Activated CD4-positive, alpha-beta T cell treated with anti-CD3 and anti-CD28 coated beads for 1 hour (primary cell): Measurements from ENCODE around the gene MICAL1.

Experiments used
- DNase-seq: peaks from one replicate; pipeline ENCODE4 v3.0.0-alpha.2; 2020

Gene MICAL1

DNA sequence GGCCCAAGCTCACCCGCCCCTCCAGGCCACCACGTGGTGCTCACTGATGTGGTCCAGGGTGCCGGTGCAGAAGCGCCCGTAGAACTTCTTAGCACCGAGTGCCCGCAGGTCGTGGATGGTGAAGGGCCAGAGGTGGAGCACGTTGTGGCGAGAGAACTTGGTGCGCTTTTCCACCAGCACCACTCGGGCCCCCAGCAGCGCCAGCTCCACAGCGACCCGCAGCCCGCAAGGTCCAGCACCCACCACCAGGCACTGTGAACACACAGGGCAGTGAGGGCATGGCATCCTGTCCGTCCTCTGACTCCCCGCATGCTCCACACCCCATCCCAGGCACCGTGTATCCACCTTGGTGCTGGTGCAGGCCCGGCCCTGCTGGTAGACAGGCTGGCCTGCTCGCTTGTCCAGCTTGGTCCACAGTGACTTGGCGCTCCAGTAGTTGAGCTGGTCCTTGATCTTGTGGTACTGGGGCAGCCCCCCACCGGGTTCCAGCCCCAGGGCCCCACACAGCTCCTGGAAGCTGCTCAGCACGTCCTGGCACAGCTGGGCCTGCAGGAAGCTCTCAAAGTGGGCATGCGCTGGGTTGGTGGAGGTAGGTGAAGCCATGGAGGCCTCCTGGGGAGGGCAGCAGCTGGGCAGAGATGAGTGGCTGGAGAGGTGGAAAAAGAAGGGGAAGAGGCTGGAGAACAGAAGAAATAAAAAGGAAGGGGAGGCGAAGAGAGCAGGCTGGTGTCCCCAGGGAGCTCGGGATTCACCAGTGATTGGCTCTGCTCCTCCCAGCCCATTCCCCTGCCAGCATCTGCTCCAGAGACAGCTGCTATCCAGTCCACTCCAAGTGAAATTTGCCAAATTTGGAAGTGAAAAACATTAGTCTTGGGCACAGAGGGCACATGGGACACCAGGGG is 1.7 kb downstream of the MICAL1 start:
- DNase-seq = peak; percentile 7

DNA sequence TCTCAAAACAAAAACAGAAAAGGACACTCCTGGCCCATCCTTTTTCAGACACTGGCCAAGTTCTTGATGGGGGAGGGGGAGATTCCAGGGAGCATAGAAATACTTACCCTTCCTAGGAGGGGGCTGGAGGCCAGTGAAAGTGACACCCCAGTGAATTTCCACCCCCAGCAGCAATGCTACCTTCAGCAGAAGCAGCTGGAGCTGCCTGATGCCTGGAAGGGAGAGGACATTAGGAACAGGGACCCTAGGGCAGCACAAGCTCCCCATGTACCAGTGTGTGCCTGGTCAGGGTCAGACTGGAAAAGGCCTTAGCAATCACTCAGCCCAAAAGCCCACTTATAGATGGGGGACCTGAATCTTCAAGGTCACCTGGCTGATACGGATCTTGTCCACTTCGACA is 2.4 kb downstream of the MICAL1 start:
- peak; percentile 7 for DNase-seq

DNA sequence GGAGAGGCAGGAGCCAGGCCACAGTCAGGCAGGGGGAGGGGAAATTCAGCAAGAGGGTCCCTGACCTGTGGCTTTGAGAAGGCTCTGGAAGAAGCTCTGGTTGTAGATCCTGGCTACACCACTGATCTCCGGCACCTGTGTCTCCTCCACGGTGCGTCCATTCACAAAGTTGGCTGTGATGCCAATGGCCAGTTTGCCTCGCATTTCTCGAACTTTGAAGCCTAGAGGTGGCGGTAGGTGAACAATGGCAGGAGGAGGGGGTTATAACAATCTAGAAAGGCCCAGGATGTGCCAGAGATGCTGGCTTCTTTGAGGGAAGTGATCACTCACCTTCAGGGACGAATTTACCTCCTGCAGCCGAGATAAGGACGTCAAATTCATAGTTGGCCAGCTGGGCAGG is 3.4 kb downstream of the MICAL1 start:
- DNase-seq = no peak

DNA sequence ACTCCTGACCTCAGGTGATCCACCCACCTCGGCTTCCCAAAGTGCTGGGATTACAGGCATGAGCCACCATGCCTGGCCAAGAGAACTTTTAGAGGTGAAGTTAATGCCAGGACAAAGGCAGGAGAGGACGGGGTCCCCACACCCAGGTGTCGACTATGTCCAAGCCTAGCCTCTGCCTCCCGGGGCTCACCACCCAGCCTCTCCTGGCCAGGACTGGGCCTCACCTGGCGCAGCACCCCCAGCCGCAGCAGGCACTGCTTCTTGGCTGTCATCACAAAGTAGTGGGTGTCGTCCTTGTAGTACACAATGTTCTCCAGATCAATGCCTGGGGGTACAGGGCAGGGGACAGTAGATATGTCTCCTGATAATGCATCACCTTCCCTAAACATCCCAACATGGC is 4.2 kb downstream of the MICAL1 start:
- DNase-seq = no peak

DNA sequence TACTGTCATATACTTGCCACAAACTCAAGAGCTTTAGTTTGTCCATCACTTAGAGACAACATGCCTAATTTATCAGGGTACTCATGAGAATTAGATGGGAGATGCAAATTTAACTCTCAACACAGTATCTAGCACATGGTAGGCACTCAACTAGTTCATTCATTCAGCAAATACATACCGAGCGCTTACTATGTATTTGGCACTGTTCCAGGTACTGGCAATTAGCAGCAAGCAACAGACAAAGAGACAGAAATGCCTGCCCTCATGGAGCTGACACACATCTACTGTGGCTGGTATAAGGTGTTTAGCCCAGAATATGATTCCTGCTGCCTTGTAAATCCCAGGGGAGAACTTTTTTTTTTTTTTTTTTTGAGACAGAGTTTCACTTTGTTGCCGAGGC is 4.8 kb downstream of the MICAL1 start:
- no peak for DNase-seq

DNA sequence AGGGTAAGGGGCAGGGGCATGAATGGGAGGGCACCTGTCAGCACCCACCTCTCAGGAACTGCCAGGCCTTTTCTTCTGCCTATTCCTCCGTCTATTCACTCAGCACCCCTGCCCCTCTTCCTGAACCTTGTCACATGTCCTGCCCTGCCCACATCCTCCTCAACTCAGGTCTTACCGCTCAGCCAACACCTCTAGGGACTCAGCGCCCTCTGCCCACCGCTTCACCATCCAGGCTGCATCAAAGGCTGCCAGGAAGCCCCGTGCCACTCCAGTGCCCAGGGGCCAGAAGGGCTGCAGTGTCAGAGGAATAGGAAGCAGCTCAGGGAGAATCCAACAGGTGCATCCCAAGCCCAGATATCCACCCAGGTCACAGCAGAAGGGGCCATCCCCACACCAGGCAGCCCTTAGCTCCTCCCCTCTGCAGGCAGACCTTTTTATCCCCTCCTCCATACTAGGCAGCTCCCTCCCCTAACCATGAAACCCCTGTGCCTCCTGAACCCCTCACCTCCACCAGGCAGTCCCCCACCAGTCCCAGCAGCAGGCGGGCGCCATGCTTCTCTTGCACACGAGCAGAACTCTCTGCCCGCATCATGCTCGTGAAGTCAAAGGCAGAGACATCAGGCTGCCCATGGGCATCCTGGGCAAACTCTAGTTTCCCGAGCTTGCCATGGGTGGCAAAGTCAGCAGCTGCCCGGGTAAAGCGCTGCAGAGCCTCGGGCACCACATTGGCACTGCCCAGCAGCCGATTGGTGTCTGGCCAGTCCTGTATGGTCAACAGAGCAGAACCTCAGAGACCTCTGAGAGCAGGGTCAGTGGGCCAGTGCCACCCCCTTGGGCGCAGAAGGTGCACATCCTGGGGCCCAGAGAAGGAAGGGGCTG is 5.5 kb downstream of the MICAL1 start:
- peak; percentile 11 for DNase-seq

DNA sequence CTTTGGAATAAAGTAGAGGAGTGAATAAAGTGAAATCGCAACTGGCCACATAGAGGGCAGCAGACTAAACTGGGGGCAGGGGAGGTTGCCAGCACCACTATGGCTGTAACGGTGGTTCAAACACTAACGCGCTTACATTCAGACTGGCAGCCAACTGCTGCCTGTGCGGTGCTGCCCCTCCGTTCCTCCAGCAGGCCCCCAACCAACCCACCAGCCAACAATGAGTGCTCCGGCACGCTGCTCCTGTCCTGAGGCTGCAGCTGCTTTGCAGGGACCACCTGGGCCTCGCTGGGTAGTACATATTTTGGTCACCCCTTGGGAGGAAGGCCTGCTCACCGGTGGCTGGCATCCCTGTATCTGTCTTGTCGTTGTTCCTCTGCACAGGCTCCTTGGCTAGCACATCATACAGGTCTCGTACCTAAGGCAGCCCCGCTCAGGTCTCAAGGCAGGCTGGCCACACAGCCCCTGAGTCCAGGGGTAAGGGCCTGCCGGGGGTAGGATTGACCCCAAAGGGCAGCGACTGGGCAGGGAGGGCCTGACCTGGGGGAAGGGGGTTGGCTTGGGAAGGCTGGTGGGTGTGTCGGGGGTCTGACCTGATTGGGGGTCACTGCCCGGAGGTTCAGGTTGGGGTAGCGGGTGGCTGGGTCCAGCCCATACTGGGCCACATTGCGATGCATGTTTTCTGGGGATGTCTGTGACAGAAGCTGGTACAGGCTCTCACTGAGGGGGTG is 6.3 kb downstream of the MICAL1 start:
- DNase-seq = peak; percentile 7

DNA sequence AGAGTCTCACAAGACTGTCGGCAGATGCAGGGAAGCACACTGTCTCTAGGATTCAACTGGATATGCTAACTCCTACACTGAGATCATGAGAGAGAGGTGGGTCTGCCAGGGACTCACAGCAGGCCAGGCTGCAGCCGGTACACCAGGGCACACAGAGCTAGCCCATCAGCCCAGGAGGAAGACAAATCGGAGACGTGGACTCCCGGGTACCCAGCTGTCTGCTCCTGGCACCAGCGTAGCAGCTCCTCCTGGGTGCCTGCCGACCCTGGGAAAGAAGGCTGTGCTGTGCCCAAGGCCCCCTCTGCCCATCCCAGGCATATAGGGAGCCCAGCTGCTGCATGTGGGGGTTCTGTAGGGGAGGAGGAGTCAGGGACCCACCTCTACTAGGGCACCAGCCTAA is 7.0 kb downstream of the MICAL1 start:
- no peak for DNase-seq

DNA sequence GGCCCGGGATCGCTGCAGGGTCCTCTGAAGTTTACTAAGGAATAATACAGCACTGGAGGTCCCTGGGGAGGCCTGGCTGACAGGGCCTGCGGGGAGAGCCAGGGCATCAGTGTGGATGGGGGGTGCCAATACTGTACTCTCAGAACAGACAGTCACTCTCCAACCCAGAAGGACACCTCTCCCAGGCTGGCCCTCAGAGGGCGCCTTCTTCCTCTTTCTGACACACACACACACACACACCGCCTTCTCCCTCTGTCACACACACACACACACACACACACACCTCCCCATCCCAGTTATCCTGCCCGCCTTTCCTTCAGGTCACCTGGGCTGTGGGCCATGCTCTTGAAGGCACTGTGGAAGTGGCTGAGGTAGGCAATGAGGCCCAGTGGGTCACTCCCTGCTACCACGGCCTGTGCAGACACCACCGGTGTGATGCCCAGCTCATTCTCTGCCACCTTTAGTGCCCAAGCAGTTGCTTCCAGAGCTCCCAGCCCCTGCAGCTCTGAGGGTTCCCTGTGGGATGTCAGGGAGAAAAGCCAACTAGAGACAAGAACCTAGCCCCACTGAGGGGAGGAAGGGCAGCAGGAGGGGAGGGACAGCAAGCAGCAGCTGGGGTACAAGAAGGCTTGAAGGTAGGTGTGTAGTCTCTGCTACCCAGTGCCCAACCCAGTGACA is 7.6 kb downstream of the MICAL1 start:
- DNase-seq = no peak

DNA sequence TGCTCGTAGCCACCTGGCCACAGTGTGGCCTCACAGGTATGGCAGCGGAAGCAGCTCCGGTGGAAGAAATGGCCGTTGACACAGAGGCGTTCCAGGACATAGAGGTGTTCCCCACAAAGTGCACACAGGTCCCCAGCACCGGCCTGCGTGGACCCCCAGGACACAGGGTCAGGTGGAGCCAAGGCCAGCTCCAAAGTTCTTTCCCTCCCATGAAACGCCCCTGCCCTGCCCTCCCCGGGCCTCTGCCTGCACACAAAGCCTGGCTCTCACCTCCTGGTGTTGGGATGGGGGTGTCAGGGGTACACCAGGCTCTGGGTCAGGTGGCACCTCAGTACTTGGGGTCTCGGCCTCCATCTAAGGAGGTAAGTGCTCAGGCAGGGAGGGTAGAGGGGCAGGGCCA is 8.5 kb downstream of the MICAL1 start:
- no peak for DNase-seq

DNA sequence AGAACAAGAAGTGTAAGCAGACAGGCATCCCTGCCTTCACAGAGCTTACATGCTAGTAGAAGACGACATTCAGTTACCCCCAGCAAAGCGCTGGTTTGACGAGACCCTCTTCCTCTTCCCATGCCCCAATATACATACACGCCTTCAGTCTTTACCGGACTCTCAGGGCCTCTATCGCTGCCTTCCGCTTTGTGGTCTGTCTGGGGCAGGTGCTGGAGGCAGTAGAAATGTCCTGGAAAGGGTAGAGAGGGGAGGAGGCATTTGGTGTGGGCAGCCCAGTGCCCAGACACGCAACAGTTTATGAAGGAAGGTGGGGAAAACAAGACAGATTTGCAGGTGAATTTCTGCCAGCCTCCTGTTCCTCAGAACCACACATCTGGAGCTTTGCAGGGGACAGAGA is 9.0 kb downstream of the MICAL1 start:
- no peak for DNase-seq

DNA sequence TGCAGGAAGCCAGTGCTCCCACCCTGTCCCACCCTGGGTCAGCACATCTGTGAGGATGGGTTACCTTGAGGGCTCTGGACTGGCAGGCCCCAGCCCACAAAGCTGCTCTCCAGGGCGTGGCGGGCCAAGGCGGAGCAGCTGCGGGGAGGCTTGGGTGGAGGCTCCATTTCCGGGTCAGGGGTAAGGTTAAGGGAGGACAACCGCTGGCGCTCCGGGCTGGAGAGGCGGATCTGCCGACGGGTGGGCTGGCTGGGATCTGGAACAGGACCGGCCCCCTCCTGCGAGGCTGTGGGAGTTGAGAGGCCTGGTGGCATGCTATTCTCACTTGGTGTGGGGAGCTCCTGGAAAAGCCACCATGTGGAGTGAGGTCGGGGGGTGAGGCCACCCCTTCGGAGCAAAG is 9.5 kb downstream of the MICAL1 start:
- DNase-seq = no peak

DNA sequence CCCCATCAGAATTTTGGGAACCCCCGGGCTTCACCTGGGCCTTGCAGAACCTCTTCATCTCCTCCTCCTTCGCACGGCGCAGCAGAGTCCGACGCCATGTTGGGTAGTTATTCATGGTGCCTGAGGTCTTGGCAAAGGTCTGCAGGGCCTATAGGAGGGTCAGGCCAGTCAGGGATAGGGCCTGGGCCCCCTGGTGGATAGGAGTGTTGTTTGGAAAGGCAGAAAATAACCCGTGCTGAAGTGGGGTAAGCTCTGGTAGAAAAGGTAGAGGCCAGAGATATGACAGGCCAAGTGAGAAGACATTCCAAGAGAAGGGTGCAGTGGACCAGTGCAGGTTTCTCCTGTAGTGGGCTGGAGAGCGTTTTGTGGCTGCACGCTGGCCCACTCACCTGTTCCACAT is 10.2 kb downstream of the MICAL1 start:
- DNase-seq = no peak

DNA sequence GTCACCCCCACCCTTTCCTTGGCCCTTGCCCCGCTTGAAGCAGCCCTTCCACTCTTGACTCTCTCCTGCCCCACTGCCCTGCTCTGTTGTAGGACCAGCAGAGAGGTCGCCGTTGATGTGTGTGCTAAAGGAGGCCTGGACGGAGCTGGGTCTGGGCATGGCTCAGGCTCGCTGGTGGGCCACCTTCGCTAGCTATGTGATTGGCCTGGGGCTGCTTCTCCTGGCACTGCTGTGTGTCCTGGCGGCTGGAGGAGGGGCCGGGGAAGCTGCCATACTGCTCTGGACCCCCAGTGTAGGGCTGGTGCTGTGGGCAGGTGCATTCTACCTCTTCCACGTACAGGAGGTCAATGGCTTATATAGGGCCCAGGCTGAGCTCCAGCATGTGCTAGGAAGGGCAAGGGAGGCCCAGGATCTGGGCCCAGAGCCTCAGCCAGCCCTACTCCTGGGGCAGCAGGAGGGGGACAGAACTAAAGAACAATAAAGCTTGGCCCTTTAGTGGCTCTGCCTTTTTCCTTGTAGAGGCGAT is 12.1 kb downstream of the MICAL1 start:
- DNase-seq = no peak

DNA sequence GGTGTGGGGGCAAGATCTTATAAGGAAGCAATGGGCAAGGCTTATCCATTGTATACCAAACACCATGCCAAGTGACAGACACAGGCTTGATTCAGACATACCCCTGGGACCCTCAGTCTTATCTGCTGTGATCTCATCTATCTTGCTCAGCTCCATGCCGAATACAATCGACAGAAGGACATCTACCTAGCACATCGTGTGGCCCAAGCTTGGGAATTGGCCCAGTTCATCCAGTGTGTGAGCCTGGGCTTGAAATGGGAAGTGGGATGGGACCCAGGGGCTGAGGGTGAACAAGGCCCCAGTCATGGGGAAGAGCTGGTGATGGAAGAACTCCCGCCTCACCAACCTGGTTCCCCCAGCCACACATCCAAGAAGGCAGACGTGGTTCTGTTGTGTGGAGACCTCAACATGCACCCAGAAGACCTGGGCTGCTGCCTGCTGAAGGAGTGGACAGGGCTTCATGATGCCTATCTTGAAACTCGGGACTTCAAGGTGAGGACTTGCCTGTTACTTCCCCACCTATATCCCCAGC is 13.1 kb downstream of the MICAL1 start:
- no peak for DNase-seq

DNA sequence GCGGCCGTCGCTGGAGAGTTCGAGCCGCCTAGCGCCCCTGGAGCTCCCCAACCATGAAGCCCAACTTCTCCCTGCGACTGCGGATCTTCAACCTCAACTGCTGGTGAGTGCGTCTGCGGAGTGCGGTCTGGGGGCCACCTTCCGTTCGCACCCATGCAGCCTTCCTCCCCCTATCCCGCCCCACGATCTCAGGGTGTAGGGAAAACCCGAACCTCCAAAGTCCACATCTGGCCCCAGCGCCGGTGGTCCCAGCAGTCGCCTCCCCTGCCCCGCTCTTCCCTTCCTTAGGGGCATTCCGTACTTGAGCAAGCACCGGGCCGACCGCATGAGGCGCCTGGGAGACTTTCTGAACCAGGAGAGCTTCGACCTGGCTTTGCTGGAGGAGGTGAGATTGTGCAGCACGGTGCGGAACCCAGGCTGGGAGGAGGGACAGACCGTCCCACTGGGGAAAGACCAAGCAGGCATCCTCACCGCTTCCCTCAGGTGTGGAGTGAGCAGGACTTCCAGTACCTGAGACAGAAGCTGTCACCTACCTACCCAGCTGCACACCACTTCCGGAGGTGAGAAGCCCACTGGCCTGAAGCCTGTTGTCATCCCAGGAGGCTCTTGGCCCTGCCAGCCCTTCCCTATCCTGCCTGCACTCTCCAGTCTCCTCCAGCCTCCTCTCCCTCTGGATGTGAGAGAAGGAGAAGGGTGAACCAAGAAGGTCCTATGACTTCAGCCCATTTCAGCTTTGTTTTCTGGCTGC is 14.3 kb downstream of the MICAL1 start:
- no peak for DNase-seq

DNA sequence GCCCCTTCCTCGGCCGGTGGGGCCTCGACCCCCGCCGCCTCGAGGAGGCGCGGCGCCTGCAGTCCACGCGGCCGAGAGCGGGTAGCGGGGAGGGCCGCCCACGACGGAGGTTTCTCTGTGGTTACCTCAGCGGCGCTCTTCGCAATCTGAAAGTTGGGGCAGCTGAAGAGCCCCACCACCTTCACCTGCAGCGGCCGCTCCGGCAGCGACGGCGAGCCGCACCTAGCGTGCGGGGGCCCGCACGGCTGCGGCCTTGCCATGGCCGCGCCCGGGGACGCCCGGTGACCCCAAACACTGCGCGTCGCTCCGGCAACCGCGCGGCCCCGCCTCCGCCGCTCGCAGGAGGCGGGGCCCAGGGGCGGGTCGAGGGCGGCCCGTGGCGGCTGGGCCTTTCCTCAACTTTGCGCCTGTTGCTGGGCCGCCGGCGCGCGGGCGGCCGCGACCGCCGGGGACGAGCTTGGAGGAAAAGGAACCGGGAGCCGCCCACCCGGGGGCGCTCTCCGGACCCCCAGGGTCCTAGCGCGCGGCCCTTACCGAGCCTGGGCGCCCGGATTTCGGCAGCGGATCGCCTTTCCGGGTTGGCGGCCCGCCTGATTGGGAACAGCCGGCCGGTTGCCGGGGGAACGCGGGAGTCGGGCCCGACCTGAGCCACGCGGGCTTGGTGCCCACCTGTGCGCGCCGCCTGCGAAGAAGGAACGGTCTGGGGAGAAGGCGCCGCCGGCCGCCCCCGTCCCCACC is 15.1 kb downstream of the MICAL1 start, which contains the start of the genes PPIL6 and SMPD2:
TSS of gene PPIL6 (minus strand) at position 298 of the 738 bp plus-strand sequence. CDS start at position 260, 38 bp downstream.
TSS of gene SMPD2 (plus strand) at position 394 of the 738 bp plus-strand sequence. CDS start 398 bp downstream, outside the sequence.
- peak; percentile 61 for DNase-seq

DNA sequence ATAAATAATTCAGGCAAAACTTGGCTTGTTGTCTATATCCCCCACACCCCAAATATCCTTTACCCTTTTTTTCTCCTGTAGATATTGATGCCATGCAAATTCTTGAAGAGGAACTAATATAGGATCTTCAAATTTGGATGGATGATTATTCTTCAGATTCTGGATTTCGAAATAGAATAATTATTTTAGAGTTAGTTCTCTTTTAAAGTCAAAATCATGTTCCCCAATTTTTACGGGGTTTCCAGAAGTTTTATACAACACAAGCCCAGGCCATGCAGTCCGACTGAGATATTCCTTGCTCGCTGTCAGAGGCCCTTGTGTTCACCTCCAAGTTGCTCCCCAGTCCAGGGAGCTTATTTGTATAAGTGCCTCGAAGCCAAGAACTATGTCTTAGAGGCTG is 19.5 kb downstream of the MICAL1 start:
- DNase-seq = no peak

DNA sequence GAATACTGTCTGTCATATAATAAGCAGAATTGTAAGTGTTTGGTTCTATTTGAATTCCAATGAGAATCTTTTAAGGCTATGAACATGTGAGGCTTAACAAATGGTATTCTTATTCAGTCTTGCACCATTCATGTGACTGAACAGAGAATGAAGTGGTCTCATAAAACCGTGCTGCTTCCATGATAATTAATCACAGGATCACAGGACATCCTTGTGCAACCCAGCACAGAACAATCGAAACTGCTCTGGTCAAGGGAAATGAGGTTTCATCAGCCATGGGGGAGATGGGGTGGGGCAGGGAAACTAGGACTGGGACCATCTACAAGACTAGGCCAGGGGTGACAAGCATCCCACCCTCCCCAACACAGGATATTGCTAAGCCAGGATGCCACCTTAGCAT is 21.1 kb downstream of the MICAL1 start:
- DNase-seq = no peak

DNA sequence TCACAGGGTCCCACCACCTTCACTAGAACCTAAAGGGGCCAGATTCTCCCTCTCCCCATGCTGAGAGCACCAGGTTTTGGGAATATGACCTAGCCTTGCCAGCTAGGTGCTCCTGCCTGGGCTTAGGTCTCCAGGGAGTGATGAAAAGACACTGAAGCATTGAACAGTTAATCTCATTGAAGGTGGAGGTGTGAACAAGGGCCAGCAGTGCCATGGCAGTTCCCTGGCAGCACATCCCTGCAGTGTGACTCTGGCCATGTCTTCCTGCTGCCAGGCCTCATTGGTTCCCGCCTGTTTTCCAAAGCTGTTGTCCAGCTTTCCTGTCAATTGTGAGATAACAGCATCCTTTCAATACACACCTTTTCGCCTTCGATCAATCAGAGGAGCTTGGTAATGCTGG is 26.1 kb downstream of the MICAL1 start:
- DNase-seq = no peak
